ENCODE results near the gene CST4. TPM values are rescaled to one million over a fixed set of nuclear protein-coding genes. Genes with fewer than 3 reads are reported as not detected.
A peak's percentile ranks its signal among the peaks of the same experiment; 100 is the strongest.

Gene CST4
- total and polyA plus RNA-seq, 7 experiments from 2014 or later: not detected

DNA sequence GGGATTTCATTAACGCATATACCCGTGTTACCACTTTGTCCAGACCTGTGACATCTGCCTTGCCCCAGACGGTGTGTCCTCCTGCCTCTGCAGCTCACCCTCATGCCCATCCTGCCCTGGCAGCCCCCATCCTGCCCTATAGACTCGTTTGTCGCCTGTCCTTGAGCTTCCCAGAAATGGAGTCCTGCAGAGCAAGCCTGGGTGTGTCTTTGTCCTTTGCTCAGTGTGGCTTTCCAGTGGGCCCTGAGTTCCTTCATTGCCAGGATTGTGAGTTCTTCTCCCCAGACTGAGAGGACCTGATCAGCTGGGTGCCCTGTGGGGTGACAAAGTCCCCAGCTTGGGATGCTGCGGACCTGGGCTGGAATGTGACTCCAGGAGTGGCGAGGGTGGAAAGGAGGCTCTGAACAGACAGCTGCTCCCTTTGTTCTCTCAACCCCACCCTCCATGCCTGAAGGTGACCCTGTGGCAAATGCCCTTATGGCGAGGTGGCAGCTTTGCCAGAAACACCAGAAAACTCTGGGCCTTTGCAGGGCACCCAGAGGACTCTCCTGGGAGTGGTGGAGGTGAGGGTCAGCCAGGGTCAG, 48.7 kb downstream of the CST4 start:
- no peak overlapping the region for H3K27ac ChIP-seq (ENCODE audit: low read depth, low read length)
- no peak for DNase-seq
- no peak overlapping the region for H3K27ac Mint-ChIP-seq
- no peaks in the 10 kb centered on the region for H3K36me3 ChIP-seq (ENCODE audit: control insufficient read depth in 2 of 3, insufficient read depth in 3 of 3, low read length in 3 of 3)
- no peaks in the 10 kb centered on the region for H3K9me3 ChIP-seq (ENCODE audit: control insufficient read depth in 2 of 3, low read length in 3 of 3)
- CTCF ChIA-PET: no interaction called here
- H3K27me3 ChIP-seq (ENCODE audit: control insufficient read depth in 2 of 2, insufficient read depth in 2 of 2, low read length in 2 of 2): no peaks in the 10 kb centered on the region
- no peaks in the 10 kb centered on the region for H3K9me3 Mint-ChIP-seq
- H3K27me3 Mint-ChIP-seq: peaks cover 10 to 34% (median 20%) of the 10 kb centered on the region in 5 donors
- H3K4me3 ChIP-seq (ENCODE audit: low read length): no peak overlapping the region
- POLR2A ChIA-PET: no interaction called here
- H3K4me3 Mint-ChIP-seq: no peak overlapping the region
- intact Hi-C loops (cut with micrococcal nuclease): no loop called here
- H3K36me3 Mint-ChIP-seq: peaks cover 0 to 4% (median 0%) of the 10 kb centered on the region in 5 donors
- no peaks in the 10 kb centered on the region for H3K4me1 ChIP-seq (ENCODE audit: control insufficient read depth in 2 of 2, insufficient read depth in 2 of 2, low read length in 2 of 2)
- H3K4me1 Mint-ChIP-seq: peaks cover 2 to 15% (median 6%) of the 10 kb centered on the region in 7 donors
- no peak for ATAC-seq

DNA sequence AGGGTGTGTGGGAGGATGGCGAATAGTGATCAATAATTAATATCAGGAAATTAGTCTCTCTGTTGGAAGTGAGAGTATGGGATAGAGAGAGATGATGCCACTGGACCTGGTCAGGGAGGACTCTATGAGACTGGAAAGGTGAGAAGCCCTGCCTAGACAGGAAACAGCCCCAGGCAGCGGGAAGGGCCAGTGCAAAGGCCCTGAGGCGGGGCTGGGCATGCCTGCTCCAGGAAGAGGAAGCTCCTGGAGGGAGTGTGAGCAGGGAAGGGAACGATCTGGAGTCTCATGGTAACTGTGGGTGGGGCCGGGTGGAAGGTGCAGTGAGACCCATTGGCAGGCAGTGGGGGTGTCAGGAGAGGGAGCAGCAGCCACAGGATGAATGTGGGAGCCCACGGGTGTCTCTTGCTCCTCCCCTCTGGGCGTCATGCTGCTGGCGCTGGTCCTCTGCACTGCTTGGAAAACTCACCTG, 49.3 kb downstream of the CST4 start:
- H3K4me1 ChIP-seq (ENCODE audit: control insufficient read depth in 2 of 2, insufficient read depth in 2 of 2, low read length in 2 of 2): no peaks in the 10 kb centered on the region
- intact Hi-C loops (cut with micrococcal nuclease): no loop called here
- H3K27me3 ChIP-seq (ENCODE audit: control insufficient read depth in 2 of 2, insufficient read depth in 2 of 2, low read length in 2 of 2): no peaks in the 10 kb centered on the region
- H3K27me3 Mint-ChIP-seq: peaks cover 15 to 37% (median 20%) of the 10 kb centered on the region in 5 donors
- no peak overlapping the region for H3K27ac ChIP-seq (ENCODE audit: low read depth, low read length)
- no peaks in the 10 kb centered on the region for H3K9me3 ChIP-seq (ENCODE audit: control insufficient read depth in 2 of 3, low read length in 3 of 3)
- no peak overlapping the region for H3K27ac Mint-ChIP-seq
- ATAC-seq: no peak
- H3K4me1 Mint-ChIP-seq: peaks cover 2 to 17% (median 6%) of the 10 kb centered on the region in 7 donors
- H3K9me3 Mint-ChIP-seq: no peaks in the 10 kb centered on the region
- no peak overlapping the region for H3K4me3 Mint-ChIP-seq
- no peaks in the 10 kb centered on the region for H3K36me3 ChIP-seq (ENCODE audit: control insufficient read depth in 2 of 3, insufficient read depth in 3 of 3, low read length in 3 of 3)
- peaks cover 0 to 4% (median 0%) of the 10 kb centered on the region in 5 donors for H3K36me3 Mint-ChIP-seq
- no peak overlapping the region for H3K4me3 ChIP-seq (ENCODE audit: low read length)
- POLR2A ChIA-PET: no interaction called here
- DNase-seq: no peak
- CTCF ChIA-PET: no interaction called here

DNA sequence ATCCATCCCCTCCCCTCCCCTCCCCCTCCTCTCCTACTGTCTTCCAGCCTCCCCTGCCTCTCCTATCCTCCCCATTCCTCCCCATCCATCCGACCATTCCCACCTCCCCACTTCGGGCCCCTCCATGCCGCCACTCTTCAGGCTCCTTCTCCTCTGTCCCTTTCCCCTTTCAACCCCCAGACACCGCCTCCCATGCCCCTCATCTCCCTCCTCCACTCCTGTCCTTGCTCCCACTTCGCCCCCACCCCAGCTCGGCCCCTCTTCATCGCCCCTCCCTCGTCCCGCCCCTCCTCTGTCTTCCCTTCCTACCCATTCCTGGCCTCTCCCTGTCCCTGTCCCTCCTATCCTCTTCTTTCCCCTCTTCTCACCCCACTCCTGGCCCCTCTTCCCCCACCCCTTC, 50.5 kb downstream of the CST4 start:
- intact Hi-C loops (cut with micrococcal nuclease): no loop called here
- DNase-seq: no peak
- Histone ChIP-seq H3K27ac (ENCODE audit: low read depth, low read length) (no peak overlapping the region), H3K4me3 (ENCODE audit: low read length) (no peak overlapping the region), H3K27me3 (ENCODE audit: control insufficient read depth in 2 of 2, insufficient read depth in 2 of 2, low read length in 2 of 2) (no peaks in the 10 kb centered on the region), H3K4me1 (ENCODE audit: control insufficient read depth in 2 of 2, insufficient read depth in 2 of 2, low read length in 2 of 2) (no peaks in the 10 kb centered on the region), H3K9me3 (ENCODE audit: control insufficient read depth in 2 of 3, low read length in 3 of 3) (no peaks in the 10 kb centered on the region), H3K36me3 (ENCODE audit: control insufficient read depth in 2 of 3, insufficient read depth in 3 of 3, low read length in 3 of 3) (no peaks in the 10 kb centered on the region)
- CTCF ChIA-PET: no interaction called here
- POLR2A ChIA-PET: no interaction called here
- no peaks in the 10 kb centered on the region for H3K9me3 Mint-ChIP-seq
- H3K27ac Mint-ChIP-seq: no peak overlapping the region
- H3K36me3 Mint-ChIP-seq: peaks cover 0 to 4% (median 0%) of the 10 kb centered on the region in 5 donors
- H3K27me3 Mint-ChIP-seq: peaks cover 17 to 41% (median 20%) of the 10 kb centered on the region in 5 donors
- peaks cover 2 to 16% (median 6%) of the 10 kb centered on the region in 7 donors for H3K4me1 Mint-ChIP-seq
- peak overlapping the region in 1 of 10 donors; percentile 31 for H3K4me3 Mint-ChIP-seq
- no peak for ATAC-seq

DNA sequence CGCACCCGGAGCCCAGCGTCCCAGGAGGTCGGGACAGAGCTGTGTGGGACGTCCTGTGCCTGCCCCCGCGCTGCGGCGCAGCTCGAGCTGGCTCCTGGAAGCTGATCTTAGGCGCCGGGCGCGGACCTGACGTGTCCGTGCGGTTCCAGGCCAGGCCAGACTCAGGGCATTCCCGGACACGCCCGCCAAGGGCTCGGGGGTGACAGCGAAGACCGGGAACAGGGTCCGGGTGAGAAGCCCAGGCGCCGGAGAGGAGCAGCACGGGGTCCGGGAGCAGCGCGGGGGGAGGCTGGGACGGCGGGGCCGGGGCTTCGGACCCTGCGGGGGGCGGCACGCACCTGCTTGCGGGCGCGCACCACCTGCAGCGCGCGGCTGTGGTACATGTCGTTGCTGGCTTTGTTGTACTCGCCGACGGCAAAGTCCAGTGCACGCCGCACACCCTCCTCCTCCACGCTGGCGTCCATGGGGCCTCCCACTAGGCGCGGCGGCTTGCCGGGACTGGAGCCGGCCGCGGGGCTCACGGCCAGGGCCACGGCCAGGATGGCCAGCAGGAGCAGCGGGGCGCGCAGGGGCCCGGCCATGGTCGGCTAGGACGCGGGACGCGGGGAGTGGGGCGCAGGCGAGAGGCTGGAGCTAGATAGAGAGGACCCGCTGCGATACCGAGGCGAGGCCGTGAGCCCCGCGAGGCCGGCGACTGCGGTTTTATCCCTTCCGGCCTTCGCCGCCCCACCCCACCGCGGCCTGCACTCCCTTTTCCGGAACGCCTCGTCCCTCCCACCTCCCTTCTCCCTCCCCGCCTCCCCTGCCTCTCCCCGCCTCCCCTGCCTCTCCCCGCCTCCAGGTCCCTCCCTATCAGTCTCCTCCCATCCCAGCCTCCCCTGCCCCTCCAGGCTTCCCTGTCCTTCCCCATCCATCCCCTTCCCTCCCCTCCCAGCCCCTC, 51.3 kb downstream of the CST4 start, which contains the start of gene CST3:
Gene CST3, minus strand, starts transcription at position 674 of the 940 bp plus-strand sequence. Its CDS starts 93 bp downstream, at position 581.
- Histone ChIP-seq H3K36me3 (ENCODE audit: control insufficient read depth in 2 of 3, insufficient read depth in 3 of 3, low read length in 3 of 3) (no peaks in the 10 kb centered on the region), H3K4me1 (ENCODE audit: control insufficient read depth in 2 of 2, insufficient read depth in 2 of 2, low read length in 2 of 2) (no peaks in the 10 kb centered on the region), H3K27ac (ENCODE audit: low read depth, low read length) (no peak within 1 kb of the TSS), H3K4me3 (ENCODE audit: low read length) (no peak within 1 kb of the TSS), H3K27me3 (ENCODE audit: control insufficient read depth in 2 of 2, insufficient read depth in 2 of 2, low read length in 2 of 2) (no peaks in the 10 kb centered on the region), H3K9me3 (ENCODE audit: control insufficient read depth in 2 of 3, low read length in 3 of 3) (no peaks in the 10 kb centered on the region)
- Mint-ChIP-seq H3K27ac (peak within 1 kb of the TSS in 1 of 9 donors; percentile 60), H3K27me3 (peaks cover 17 to 41% (median 20%) of the 10 kb centered on the region in 5 donors), H3K36me3 (peaks cover 0 to 4% (median 0%) of the 10 kb centered on the region in 5 donors), H3K9me3 (no peaks in the 10 kb centered on the region), H3K4me1 (peaks cover 2 to 16% (median 6%) of the 10 kb centered on the region in 7 donors), H3K4me3 (peak within 1 kb of the TSS; percentile 8 to 78 (median 58))
- ChIA-PET CTCF (no interaction called here), POLR2A (no interaction called here)
- intact Hi-C loops (cut with micrococcal nuclease): no loop called here
- DNase-seq (peak in 1 of 9 donors; percentile 25), ATAC-seq (peak; percentile 51)

DNA sequence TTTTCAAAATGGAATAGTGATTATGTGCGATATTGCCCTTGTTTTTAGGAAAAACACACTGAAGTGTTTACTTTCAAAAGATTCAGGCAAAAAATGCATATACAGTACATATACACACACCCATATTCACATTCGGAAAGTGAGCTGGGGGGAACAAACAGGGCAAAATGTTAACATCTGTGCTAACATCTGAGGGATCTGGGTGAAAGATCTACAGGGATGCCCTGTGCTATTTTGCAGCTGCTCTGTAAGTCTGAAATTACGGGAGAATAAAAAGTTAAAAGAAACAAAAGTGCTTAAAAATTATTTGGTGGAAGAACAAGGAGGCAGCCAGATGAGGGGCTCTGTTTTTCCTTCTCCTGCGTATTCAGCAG, 51.9 kb downstream of the CST4 start:
- ATAC-seq (no peak), DNase-seq (no peak)
- CTCF ChIA-PET: no interaction called here
- intact Hi-C loops (cut with micrococcal nuclease): no loop called here
- H3K4me3 Mint-ChIP-seq: peak overlapping the region; percentile 8 to 78 (median 58)
- POLR2A ChIA-PET: no interaction called here
- H3K27me3 Mint-ChIP-seq: peaks cover 17 to 41% (median 20%) of the 10 kb centered on the region in 5 donors
- Histone ChIP-seq H3K9me3 (ENCODE audit: control insufficient read depth in 2 of 3, low read length in 3 of 3) (no peaks in the 10 kb centered on the region), H3K27me3 (ENCODE audit: control insufficient read depth in 2 of 2, insufficient read depth in 2 of 2, low read length in 2 of 2) (no peaks in the 10 kb centered on the region), H3K4me1 (ENCODE audit: control insufficient read depth in 2 of 2, insufficient read depth in 2 of 2, low read length in 2 of 2) (no peaks in the 10 kb centered on the region), H3K27ac (ENCODE audit: low read depth, low read length) (no peak overlapping the region), H3K4me3 (ENCODE audit: low read length) (no peak overlapping the region), H3K36me3 (ENCODE audit: control insufficient read depth in 2 of 3, insufficient read depth in 3 of 3, low read length in 3 of 3) (no peaks in the 10 kb centered on the region)
- peaks cover 0 to 4% (median 0%) of the 10 kb centered on the region in 5 donors for H3K36me3 Mint-ChIP-seq
- H3K9me3 Mint-ChIP-seq: no peaks in the 10 kb centered on the region
- H3K27ac Mint-ChIP-seq: peak overlapping the region in 2 of 9 donors; percentile 46 to 60
- peaks cover 2 to 16% (median 6%) of the 10 kb centered on the region in 7 donors for H3K4me1 Mint-ChIP-seq

DNA sequence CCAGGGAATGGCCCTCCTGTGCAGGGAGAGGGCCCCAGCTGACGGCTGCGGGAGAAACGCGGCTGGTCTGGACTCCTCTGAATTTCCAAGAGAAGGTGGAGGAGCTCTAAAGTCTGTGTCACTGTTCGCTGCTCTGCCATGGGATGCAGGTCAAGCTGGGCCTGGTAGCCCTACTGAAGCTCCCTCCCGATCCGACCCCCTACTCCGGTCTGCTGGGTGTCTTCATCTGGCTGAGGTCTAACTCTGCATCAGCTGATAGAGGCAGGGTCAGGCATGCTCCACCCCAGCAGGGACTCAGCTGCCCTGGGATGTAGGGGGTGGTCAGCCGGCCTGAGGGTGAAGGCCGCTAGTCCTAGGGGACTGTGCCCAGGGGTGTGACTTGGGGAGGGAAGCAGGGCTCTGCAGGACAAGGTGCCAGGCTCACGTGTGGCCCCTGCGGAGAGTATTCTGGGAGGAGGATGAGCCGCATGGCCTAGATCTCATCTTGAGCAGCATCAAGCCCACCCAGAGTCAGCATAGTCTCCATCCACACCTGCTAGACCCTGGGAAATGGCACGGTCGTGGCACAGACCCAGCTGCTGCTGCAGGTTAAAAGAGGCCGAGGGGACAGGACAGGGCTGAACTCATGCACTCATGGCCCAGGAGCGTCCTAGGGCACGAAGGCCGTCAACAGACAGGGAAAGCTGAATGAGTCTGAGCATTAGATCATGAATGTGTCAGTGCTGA, 52.5 kb downstream of the CST4 start:
- Mint-ChIP-seq H3K27ac (peak overlapping the region in 2 of 9 donors; percentile 46 to 60), H3K4me1 (peaks cover 2 to 16% (median 6%) of the 10 kb centered on the region in 7 donors)

More for the DNA sequence above, 52.5 kb downstream of the CST4 start:
- intact Hi-C loops (cut with micrococcal nuclease): no loop called here
- no peak overlapping the region for H3K27ac ChIP-seq (ENCODE audit: low read depth, low read length)
- H3K4me1 ChIP-seq (ENCODE audit: control insufficient read depth in 2 of 2, insufficient read depth in 2 of 2, low read length in 2 of 2): no peaks in the 10 kb centered on the region
- H3K36me3 ChIP-seq (ENCODE audit: control insufficient read depth in 2 of 3, insufficient read depth in 3 of 3, low read length in 3 of 3): no peaks in the 10 kb centered on the region
- DNase-seq (no peak), ATAC-seq (no peak)
- Mint-ChIP-seq H3K4me3 (peak overlapping the region in 6 of 10 donors; percentile 20 to 78 (median 58)), H3K9me3 (no peaks in the 10 kb centered on the region), H3K27me3 (peaks cover 17 to 41% (median 20%) of the 10 kb centered on the region in 5 donors), H3K36me3 (peaks cover 0 to 4% (median 0%) of the 10 kb centered on the region in 5 donors)
- no peak overlapping the region for H3K4me3 ChIP-seq (ENCODE audit: low read length)
- ChIA-PET POLR2A (no interaction called here), CTCF (no interaction called here)
- H3K9me3 ChIP-seq (ENCODE audit: control insufficient read depth in 2 of 3, low read length in 3 of 3): no peaks in the 10 kb centered on the region
- no peaks in the 10 kb centered on the region for H3K27me3 ChIP-seq (ENCODE audit: control insufficient read depth in 2 of 2, insufficient read depth in 2 of 2, low read length in 2 of 2)
